Measurements from ENCODE around the gene CROT. TPM values are rescaled to one million over a fixed set of nuclear protein-coding genes. Genes with fewer than 3 reads are reported as not detected.
A peak's percentile ranks its signal among the peaks of the same experiment; 100 is the strongest.

The CROT gene
- total RNA-seq, 2 donors from 2014 or later: 6.3 to 11.0 TPM

GRCh38 chr7:87380905-87381304 lies 35.4 kb downstream of the CROT start:
- H3K4me3 Mint-ChIP-seq: no peak overlapping the region
- no peak overlapping the region for H3K27ac Mint-ChIP-seq
- peaks cover 21% of the 10 kb centered on the region for H3K36me3 Mint-ChIP-seq (ENCODE audit: low read depth)
- Histone ChIP-seq H3K36me3 (ENCODE audit: control insufficient read depth, insufficient read depth, low read length) (peaks cover 33% of the 10 kb centered on the region), H3K4me3 (ENCODE audit: low read length) (no peak overlapping the region), H3K27me3 (ENCODE audit: control insufficient read depth, insufficient read depth, low read length, poor library complexity, severe bottlenecking) (no peaks in the 10 kb centered on the region), H3K9ac (ENCODE audit: extremely low read depth, low read length, poor library complexity, severe bottlenecking) (no peak overlapping the region), H3K4me1 (ENCODE audit: control insufficient read depth, insufficient read depth, low read length) (no peaks in the 10 kb centered on the region), H3K9me3 (ENCODE audit: control insufficient read depth, low read length) (peaks cover 6% of the 10 kb centered on the region), H3K27ac (ENCODE audit: low read depth, low read length) (no peak overlapping the region)
- no peaks in the 10 kb centered on the region for H3K27me3 Mint-ChIP-seq (ENCODE audit: insufficient read depth)
- no peaks in the 10 kb centered on the region for H3K4me1 Mint-ChIP-seq
- 93% methylated on average over 5 of the region's 5 CpGs; no CpG with 5 or more reads in 1 of the 2 experiments for WGBS, 2 experiments (ENCODE audit: insufficient coverage in 1 of 2, insufficient read length in 1 of 2)
- TF ChIP-seq CTCF (conservative IDR thresholded peaks at IDR 0.05): no peak
- peaks cover 11% of the 10 kb centered on the region for H3K9me3 Mint-ChIP-seq
- no peak for DNase-seq

- Histone ChIP-seq H3K9ac (ENCODE audit: extremely low read depth, low read length, poor library complexity, severe bottlenecking) (no peak overlapping the region), H3K36me3 (ENCODE audit: control insufficient read depth, insufficient read depth, low read length) (peaks cover 53% of the 10 kb centered on the region), H3K9me3 (ENCODE audit: control insufficient read depth, low read length) (peaks cover 27% of the 10 kb centered on the region), H3K27ac (ENCODE audit: low read depth, low read length) (no peak overlapping the region), H3K4me3 (ENCODE audit: low read length) (no peak overlapping the region), H3K27me3 (ENCODE audit: control insufficient read depth, insufficient read depth, low read length, poor library complexity, severe bottlenecking) (no peaks in the 10 kb centered on the region), H3K4me1 (ENCODE audit: control insufficient read depth, insufficient read depth, low read length) (no peaks in the 10 kb centered on the region)
- TF ChIP-seq CTCF (conservative IDR thresholded peaks at IDR 0.05): no peak
- Mint-ChIP-seq H3K4me1 (no peaks in the 10 kb centered on the region), H3K27me3 (ENCODE audit: insufficient read depth) (no peaks in the 10 kb centered on the region), H3K27ac (no peak overlapping the region), H3K36me3 (ENCODE audit: low read depth) (peaks cover 24% of the 10 kb centered on the region), H3K9me3 (peaks cover 5% of the 10 kb centered on the region), H3K4me3 (no peak overlapping the region)
- DNase-seq: no peak
- whole genome bisulfite sequencing, 2 experiments (ENCODE audit: insufficient coverage in 1 of 2, insufficient read length in 1 of 2): 91 to 96% methylated on average over 4 to 8 of the region's 8 CpGs
Observed at GRCh38 chr7:87391020-87391701, 45.7 kb downstream of the CROT start.

- Mint-ChIP-seq H3K36me3 (ENCODE audit: low read depth) (peaks cover 12% of the 10 kb centered on the region), H3K4me1 (peaks cover 4% of the 10 kb centered on the region), H3K4me3 (no peak overlapping the region), H3K9me3 (peaks cover 5% of the 10 kb centered on the region), H3K27ac (no peak overlapping the region), H3K27me3 (ENCODE audit: insufficient read depth) (no peaks in the 10 kb centered on the region)
- H3K4me1 ChIP-seq (ENCODE audit: control insufficient read depth, insufficient read depth, low read length): no peaks in the 10 kb centered on the region
- no peak overlapping the region for H3K9ac ChIP-seq (ENCODE audit: extremely low read depth, low read length, poor library complexity, severe bottlenecking)
- no peak for DNase-seq
- no peak for TF ChIP-seq CTCF (conservative IDR thresholded peaks at IDR 0.05)
- WGBS, 2 experiments (ENCODE audit: insufficient coverage in 1 of 2, insufficient read length in 1 of 2): 94 to 100% methylated on average over 1 of the region's 1 CpG
- no peaks in the 10 kb centered on the region for H3K27me3 ChIP-seq (ENCODE audit: control insufficient read depth, insufficient read depth, low read length, poor library complexity, severe bottlenecking)
- peak overlapping the region; percentile 51 for H3K4me3 ChIP-seq (ENCODE audit: low read length)
- peaks cover 33% of the 10 kb centered on the region for H3K9me3 ChIP-seq (ENCODE audit: control insufficient read depth, low read length)
- H3K27ac ChIP-seq (ENCODE audit: low read depth, low read length): no peak overlapping the region
- H3K36me3 ChIP-seq (ENCODE audit: control insufficient read depth, insufficient read depth, low read length): peaks cover 53% of the 10 kb centered on the region
Observed at GRCh38 chr7:87395442-87396020, 50.1 kb downstream of the CROT start.
